GM15510 (cell line): ENCODE data around the gene MBNL1.

Experiments
- POLR2A ChIP-seq: IDR thresholded peaks from 3 replicates; pipeline ENCODE4 v1.6.1; 2011; ENCODE audit warnings: borderline replicate concordance; ENCODE audit not compliant: insufficient read length; ENCODE audit errors: extremely low read depth

Gene MBNL1

DNA sequence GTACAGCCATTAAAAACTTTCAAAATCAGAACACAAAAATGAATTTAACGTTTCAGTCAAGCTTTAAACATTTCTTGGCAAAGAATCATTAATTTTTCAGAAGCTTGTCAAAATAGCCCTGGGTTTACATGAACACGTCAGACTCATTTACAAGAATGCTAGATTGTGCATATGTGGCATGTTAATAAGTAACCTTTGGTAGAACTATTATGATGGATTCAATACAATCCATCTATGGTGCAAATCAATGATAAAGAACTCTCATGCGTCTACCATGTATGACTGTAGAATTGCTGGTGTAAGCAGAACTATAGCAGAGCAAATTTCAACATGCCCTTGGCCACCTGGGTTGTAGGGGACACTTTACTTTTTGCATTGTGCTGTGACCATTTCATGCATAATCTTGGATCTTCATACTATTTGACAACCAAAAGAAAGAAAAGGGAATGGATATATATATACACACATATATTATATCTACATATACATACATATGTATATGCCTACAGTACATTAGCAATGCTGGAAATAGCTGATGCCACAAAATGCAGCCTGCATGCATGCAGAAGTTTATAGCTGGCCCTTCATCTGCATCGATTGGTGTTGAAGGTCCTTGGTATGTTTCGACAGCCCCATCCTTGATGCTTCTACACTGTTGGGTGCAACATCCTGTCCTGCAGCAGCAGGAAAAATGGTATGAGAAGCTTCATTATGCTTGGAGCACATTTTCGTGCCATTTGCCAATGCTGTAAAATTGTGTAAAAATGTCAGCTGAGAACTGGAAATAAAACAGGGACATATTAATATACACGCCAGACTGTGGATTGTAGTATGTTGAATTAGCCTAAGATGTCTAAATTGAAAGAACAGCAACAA is 189.0 kb downstream of the MBNL1 start:
- TF ChIP-seq POLR2A: no peak

DNA sequence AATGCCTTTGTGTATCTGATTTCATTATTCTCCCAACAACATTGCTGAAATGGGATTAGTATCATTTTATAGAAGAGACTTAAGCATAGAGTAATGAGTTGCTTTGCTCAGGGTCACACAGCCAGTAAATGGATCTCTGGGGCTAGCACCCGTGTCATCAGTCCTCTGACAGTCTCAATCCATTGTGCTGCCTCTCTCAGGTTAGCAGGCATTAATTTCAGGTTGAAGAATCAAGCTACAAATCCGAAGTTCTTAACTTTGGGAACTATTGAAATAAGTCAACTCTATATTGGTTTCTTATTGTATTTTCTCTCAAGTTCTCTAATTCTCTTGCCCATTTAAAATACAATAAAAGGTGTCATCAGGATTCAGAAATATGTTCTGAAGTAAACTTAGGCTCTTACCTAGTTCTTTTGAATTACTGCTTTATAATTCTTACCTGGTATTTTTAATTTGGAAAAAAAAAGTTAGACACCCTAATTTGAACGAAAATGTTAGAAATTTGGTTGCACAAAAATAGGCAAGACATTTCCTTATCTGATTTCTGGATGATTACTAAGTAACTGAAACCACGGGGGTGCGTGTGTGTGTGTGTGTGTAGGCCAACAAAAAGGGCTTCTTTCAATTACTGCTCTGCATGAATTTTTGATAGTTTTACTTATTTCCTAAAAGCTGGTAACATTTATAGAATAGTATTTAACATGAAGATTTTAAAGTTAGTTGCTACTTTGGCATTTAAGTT is 189.8 kb downstream of the MBNL1 start:
- TF ChIP-seq POLR2A: no peak

DNA sequence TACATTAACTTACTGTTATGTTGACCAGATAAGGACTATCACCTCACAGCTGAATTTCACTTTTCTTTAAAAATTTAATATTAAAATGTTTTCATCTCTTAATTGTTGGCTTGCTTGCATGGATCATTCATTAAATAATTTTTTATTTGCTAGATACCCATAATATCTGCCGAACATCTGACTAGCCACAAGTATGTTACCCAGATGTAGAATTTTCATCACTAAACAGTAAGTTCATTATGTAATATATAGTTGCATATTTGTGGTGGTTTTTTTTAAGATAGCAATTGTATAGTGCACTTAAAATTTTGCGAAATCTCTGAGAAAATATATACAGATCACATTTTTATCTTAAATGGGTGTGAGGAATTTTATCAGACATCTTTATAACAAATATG is 190.4 kb downstream of the MBNL1 start:
- TF ChIP-seq POLR2A: no peak

DNA sequence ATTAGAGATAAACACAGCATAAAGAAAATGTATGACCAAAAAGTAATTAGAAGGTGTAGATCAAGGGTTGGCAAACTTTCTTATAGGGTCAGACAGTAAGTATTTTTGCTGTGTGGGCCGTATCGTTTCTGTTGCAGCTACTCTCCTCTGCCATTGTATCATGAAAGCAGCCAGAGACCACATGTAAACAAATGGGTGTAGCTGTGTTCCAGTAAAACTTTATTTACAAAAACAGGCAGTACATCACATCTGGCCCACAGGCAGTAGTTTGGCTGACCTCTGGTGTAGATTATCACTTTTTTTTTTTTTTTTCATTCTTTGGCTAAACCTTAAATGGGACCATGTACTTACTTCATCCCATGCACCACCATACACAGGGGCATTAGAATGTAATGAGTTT is 190.8 kb downstream of the MBNL1 start:
- TF ChIP-seq POLR2A: no peak

DNA sequence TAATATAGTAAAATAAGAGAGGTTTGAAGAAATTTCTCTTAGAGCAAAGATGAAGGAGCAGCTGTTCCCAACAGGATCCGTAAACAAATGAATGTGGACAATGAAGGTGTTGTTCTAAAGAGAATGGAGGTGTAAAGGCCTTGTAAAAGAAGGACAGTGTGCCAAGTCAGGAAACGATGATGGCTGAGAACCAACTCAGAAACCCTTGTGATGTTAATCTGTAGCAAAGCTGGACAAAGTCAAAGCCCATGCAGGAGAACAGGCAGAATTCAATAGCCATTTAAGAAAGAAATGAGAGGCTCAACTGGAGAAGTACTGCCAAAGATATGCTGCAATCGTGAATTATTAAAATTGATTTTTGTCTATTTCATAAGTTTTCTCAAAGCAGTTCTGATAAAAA is 192.2 kb downstream of the MBNL1 start:
- TF ChIP-seq POLR2A: no peak

DNA sequence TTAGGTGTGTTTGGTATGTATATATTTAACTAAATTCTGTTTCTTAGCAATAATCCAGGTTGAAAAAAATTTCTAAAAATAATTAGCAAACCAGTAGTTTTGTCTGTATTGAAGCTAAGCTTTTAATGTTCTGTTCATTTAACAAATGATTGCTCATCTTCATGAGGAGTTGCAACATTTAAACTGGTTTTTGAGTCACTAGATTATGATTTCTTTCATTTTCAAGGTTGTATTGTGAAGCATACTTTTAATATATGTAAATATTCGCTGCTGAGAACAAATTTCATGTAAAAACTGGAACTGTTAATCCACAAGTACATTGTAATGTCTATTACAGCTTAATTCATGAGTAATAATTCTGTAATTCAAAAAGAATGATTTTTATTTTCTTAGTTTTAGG is 192.7 kb downstream of the MBNL1 start:
- no peak for TF ChIP-seq POLR2A

DNA sequence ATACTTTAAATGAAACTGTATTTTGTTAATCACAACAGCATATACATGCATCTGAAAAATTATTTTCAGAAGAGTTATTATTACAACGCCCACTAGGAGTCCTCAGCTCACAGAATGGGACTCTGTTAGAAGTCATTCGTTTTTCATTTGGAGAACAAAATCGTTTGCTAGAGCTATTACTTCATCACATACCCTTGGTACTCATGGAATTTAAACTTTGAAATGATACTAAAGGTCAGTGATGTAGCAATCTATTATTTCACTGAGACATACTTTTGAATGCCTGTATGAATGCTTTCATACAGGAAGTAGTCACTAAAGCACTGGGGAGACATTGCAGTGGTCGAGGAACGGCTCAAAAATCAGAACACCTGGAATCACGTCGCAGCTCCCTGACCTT is 198.1 kb downstream of the MBNL1 start:
- no peak for TF ChIP-seq POLR2A

DNA sequence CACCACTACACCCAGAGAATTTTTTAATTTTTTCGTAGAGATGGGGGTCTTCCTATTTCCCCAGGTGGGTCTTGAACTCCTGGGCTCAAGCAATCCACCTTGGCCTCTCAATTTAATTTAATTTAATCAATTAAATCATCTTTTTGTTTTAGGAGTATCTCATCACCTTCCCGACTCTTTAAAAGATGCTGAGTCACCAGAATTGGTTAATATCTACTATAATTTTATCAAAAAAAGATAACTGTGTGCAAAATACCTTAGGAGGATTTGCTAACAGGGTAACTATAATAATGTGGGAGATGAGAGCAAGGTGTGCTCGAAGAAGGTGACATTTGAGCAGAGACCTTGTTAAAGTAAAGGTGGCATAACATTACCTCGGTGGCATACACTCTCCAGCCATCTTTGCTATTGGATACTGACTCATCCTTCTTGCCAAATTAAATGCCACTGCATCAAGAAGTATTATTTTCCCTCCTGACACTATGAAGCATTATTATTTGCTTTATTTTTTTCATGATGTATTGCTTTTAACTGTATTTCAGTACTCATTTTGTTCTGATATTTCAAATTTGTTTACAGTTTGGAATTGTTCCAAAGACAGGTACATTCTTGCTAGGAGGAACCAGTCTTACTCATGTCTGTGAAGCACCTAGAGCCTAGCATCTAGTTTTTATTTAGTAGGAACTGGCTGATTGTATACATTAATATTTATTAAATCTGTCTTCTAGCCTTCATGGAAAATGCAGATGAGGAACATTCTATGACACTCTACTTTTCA is 200.7 kb downstream of the MBNL1 start:
- no peak for TF ChIP-seq POLR2A

DNA sequence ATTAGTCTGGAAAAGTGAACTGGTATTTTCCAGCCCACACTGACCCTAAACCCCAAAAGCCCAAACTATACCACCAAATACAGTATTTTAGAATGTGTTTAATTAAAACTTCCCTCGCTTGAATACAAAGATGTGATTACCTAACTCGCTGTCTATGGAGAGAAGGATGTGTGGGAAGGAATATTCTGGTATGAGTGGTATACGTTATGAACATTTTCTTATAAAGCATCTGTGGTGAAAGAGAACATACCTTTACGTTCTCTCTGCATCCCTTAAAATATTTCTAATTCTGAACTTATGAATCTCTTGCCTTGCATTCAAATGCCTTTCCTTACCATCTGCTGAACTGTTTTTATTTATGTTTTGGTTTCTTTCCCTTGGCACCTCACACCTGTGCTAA is 201.4 kb downstream of the MBNL1 start:
- no peak for TF ChIP-seq POLR2A

DNA sequence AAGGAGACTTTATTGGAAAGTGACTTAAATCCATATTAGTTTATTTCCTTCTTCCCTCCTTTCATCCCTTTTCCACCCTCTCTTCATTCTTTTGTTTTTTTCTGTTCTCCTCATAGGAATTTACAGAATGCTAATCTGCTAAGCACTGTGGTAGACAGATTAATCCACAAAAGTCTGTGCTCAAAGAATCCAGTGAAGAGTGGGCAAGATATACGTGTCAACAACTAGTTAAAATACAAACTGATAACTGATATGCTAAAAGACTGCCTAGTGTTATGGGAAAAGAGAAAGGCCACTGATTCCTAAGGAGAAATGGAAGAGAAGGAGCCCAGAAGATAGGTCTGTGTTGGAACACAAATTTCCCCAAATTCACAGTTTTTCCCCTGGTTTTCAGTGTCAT is 202.2 kb downstream of the MBNL1 start:
- TF ChIP-seq POLR2A: no peak

DNA sequence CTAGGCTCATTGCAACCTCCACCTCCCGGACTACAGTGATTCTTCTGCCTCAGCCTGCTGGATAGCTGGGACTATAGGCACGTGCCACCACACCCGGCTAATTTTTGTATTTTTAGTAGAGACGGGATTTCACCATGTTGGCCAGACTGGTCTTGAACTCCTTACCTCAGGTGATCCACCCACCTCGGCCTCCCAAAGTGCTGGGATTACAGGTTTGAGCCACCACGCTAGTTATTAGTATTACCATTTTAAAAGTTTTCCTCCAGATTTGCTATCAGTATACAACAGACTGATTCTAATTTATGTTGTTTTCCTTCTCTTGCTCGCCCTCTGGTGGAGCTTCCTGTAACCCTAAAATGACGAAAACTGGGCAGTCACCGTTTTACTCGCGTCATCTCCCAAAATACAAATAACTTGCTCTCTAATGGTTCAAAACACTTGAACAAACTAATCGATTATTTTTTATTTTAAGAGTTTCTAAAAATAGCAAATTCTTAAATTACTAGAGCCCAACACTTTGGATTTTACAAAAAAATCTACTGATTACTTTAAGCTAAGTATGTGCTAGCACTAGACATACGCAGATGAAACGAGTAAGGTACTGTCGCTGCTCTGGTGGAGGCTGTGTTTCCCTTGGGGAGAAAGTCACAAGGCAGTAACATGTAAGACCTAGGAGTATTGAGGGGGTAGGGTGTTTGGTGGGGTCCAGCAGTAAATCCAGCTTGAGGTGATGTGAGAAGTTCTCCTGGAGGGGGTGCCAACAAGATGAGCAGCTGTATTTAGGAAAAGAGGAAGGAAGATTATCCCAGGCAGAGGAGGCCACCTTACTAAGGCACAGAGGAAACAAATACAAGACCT is 203.3 kb downstream of the MBNL1 start:
- no peak for TF ChIP-seq POLR2A

DNA sequence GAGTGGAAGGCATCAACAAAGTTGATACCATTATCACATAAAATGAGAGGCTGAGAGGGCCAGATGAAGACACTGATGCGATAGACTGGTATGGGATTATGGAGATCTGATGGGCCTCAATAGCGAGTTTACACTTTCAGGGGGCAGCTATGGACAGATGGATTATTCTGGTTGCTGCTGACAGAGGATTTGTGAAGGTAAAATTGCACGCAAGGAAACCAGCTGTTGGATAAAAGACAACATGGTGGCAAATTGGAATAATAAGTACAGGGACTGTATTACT is 203.9 kb downstream of the MBNL1 start:
- TF ChIP-seq POLR2A: no peak

DNA sequence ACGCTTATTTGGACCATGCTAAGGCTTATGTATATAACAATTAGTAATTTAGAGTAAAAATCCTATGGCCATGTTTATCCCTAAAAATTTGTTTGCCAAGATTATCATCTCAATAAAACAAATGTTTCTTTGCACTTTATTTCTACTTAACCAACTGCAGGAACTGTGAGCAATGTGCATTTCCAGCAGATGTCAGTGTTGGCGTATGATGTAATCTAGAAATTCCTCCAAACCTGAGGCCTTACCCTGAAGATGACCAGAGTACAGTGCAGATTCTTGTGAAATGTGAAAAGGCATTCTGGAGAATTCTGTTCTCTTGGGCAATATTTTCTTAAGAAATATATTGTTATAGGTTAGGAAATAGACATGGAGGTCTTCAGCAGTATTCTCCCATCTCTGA is 205.9 kb downstream of the MBNL1 start:
- no peak for TF ChIP-seq POLR2A

DNA sequence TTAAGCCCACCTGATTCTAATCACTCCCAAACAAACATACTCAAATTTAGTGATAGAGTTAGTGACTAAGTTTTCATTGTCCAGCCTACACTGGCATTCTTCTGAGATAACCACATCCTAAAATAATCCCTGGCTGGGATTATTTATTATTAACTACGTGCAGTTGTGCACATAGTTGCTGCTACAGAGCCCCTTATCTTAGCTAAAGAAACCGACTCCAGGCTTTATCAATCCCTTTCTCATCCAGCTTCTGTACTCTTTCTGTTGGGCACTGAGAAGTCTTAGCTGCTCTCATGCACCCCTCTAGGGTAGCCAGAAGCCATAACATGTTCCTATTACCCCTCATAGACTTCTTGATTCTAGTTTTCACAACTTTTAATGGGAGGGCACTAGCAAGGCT is 208.7 kb downstream of the MBNL1 start:
- TF ChIP-seq POLR2A: no peak
